Subcutaneous abdominal adipose tissue (tissue), 5 donors: ENCODE results near the gene ERBB4.

Experiments
- H3K27ac ChIP-seq: one replicate; pipeline ENCODE4 v1.7.0; 2013; ENCODE audit warnings: low read depth, mild to moderate bottlenecking, inconsistent platforms, low read length, moderate library complexity
- H3K27me3 ChIP-seq, 5 donors: one replicate each; pipeline ENCODE4 v1.7.0; 2013; ENCODE audit warnings: low read length in 5 of 5, inconsistent platforms in 1 of 5; ENCODE audit not compliant: control insufficient read depth in 5 of 5, insufficient read depth in 4 of 5
- H3K36me3 ChIP-seq, 5 donors: one replicate each; pipeline ENCODE4 v1.7.0; 2013; ENCODE audit warnings: low read length in 5 of 5; ENCODE audit not compliant: control insufficient read depth in 5 of 5, insufficient read depth in 5 of 5
- H3K4me1 ChIP-seq, 5 donors: one replicate each; pipeline ENCODE4 v1.7.0; 2013; ENCODE audit warnings: low read length in 5 of 5, mild to moderate bottlenecking in 3 of 5, moderate library complexity in 1 of 5; ENCODE audit not compliant: control insufficient read depth in 5 of 5, insufficient read depth in 5 of 5
- H3K4me3 ChIP-seq, 5 donors: one replicate each; pipeline ENCODE4 v1.7.0; 2013; ENCODE audit warnings: low read length in 5 of 5, low read depth in 1 of 5
- H3K9ac ChIP-seq, 5 donors: one replicate each; pipeline ENCODE4 v1.7.0; 2013; ENCODE audit warnings: low read length in 5 of 5, mild to moderate bottlenecking in 4 of 5, moderate library complexity in 3 of 5
- H3K9me3 ChIP-seq, 5 donors: one replicate each; pipeline ENCODE4 v1.7.0; 2013; ENCODE audit warnings: low read length in 5 of 5; ENCODE audit not compliant: control insufficient read depth in 5 of 5
- donor health status: healthy.
- donor health status: healthy.
- donor health status: healthy.
- donor health status: healthy.
- donor health status: healthy.

ERBB4 gene

GRCh38 chr2:212381428-212382102 lies 157.0 kb downstream of the ERBB4 start:
- Histone ChIP-seq H3K4me3 (no peak overlapping the region), H3K27me3 (no peaks in the 10 kb centered on the region)

DNA sequence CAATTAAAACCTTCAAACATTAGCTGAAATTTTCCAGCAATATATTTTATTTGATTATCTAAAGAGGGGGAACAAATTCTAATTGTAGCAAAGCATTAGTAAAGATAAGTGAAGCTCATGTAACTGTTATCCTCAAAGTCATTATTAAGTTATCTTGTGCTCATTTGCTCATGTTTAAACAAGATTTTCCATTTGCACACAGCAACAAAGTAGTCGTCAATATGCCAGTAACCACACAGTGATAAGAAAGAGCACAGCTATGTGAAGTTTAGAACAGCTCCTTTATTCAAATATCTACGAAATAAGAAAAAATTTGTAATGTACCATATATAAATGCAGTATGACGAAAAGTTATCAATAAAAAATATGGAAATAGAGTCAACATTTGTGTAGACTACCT lies 159.5 kb downstream of the ERBB4 start:
- no peaks in the 10 kb centered on the region for H3K9me3 ChIP-seq
- H3K36me3 ChIP-seq, result no peaks in the 10 kb centered on the region
- no peak overlapping the region for H3K4me3 ChIP-seq
- H3K9ac ChIP-seq, result no peak overlapping the region
- peaks cover 0 to 6% (median 0%) of the 10 kb centered on the region in 5 donors for H3K4me1 ChIP-seq
- no peaks in the 10 kb centered on the region for H3K27me3 ChIP-seq
- H3K27ac ChIP-seq, result no peak overlapping the region

More at GRCh38 chr2:212381428-212382102, 157.0 kb downstream of the ERBB4 start:
- H3K27ac ChIP-seq, result no peak overlapping the region
- no peaks in the 10 kb centered on the region for H3K36me3 ChIP-seq
- peaks cover 0 to 9% (median 0%) of the 10 kb centered on the region in 5 donors for H3K4me1 ChIP-seq
- no peaks in the 10 kb centered on the region for H3K9me3 ChIP-seq
- no peak overlapping the region for H3K9ac ChIP-seq

DNA sequence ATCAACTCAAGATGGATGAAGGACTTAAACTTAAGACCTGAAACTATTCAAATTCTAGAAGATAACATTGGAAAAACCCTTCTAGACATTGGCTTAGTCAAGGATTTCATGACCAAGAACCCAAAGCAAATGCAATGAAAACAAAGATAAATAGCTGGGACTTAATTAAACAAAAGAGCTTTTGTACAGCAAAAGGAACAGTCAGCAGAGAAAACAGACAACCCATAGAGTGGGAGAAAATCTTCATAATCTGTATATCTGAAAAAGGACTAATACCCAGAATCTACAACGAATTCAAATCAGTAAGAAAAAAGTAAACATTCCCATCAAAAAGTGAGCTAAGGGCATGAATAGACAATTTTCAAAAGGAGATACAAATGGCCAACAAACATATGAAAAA lies 171.2 kb downstream of the ERBB4 start:
- H3K27ac ChIP-seq, result no peak overlapping the region
- peaks cover 0 to 3% (median 0%) of the 10 kb centered on the region in 5 donors for H3K4me1 ChIP-seq
- no peak overlapping the region for H3K4me3 ChIP-seq
- H3K27me3 ChIP-seq, result no peaks in the 10 kb centered on the region
- H3K9me3 ChIP-seq, result no peaks in the 10 kb centered on the region
- H3K36me3 ChIP-seq, result no peaks in the 10 kb centered on the region
- no peak overlapping the region for H3K9ac ChIP-seq

- Histone ChIP-seq H3K9ac (no peak overlapping the region), H3K9me3 (no peaks in the 10 kb centered on the region), H3K4me1 (peaks cover 0 to 3% (median 0%) of the 10 kb centered on the region in 5 donors), H3K27ac (no peak overlapping the region), H3K27me3 (no peaks in the 10 kb centered on the region), H3K36me3 (no peaks in the 10 kb centered on the region), H3K4me3 (no peak overlapping the region)
These were observed 174.3 kb downstream of the ERBB4 start for GRCh38 chr2:212364112-212364985.

GRCh38 chr2:212361174-212361756 lies 177.3 kb downstream of the ERBB4 start:
- Histone ChIP-seq H3K36me3 (no peaks in the 10 kb centered on the region), H3K27ac (no peak overlapping the region), H3K9me3 (no peaks in the 10 kb centered on the region), H3K27me3 (no peaks in the 10 kb centered on the region), H3K4me3 (no peak overlapping the region), H3K4me1 (peaks cover 0 to 3% (median 0%) of the 10 kb centered on the region in 5 donors), H3K9ac (no peak overlapping the region)

- H3K27me3 ChIP-seq, result no peaks in the 10 kb centered on the region
- H3K9me3 ChIP-seq, result no peaks in the 10 kb centered on the region
- H3K27ac ChIP-seq, result no peak overlapping the region
- H3K9ac ChIP-seq, result no peak overlapping the region
- H3K36me3 ChIP-seq, result no peaks in the 10 kb centered on the region
- peaks cover 0 to 3% (median 0%) of the 10 kb centered on the region in 5 donors for H3K4me1 ChIP-seq
- H3K4me3 ChIP-seq, result no peak overlapping the region
These were observed 178.5 kb downstream of the ERBB4 start for GRCh38 chr2:212360068-212360460.

DNA sequence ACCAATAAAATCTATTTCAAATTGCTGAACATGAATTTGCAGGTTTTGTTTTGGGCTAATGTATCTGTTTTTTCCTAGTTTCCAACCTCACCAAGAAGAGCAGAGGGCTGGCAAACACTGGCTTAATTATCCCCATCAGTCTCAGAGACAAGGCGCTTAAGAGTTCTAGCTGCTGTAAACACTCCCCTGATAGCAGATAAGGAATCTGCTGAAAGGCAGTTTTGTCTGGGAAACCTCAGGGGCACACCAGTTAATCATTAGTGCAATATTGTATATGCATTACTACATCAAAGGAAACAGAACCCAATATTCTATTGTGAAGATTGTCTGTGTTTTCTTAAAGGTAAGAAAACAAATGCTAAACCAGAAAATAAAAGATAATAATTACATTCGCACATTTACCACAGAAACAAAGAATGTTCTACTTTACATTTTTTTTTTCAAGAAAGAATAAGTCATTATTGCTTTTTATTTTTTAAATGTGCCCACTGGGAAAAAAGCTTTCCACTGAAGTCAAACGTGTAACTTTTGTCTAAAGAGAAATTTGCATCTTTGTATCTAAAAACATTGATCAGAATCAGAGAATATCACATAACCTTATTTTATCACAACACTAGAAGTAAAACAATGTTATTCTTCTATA lies 179.1 kb downstream of the ERBB4 start:
- H3K9ac ChIP-seq, result no peak overlapping the region
- no peak overlapping the region for H3K27ac ChIP-seq
- peaks cover 0 to 3% (median 0%) of the 10 kb centered on the region in 5 donors for H3K4me1 ChIP-seq
- H3K9me3 ChIP-seq, result no peaks in the 10 kb centered on the region
- H3K27me3 ChIP-seq, result no peaks in the 10 kb centered on the region
- H3K4me3 ChIP-seq, result no peak overlapping the region
- H3K36me3 ChIP-seq, result no peaks in the 10 kb centered on the region

DNA sequence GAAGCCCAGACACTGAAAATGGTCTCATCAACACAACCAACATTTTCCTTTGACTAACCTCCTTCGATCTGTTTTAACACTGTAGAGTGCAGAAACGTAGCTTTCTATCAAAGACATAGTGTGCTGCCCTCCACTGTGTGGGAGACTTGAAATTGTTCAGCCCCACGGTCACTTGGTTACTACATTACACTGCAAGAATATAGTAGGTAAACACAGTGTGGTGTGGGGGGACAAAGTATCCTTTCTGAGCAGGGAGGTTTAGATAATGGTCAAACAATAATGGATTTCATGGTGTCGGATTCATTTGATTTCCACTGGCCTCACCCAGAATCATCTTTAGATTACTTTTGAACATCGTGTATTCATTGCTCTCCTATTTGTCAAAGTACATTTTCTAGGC lies 181.0 kb downstream of the ERBB4 start:
- no peaks in the 10 kb centered on the region for H3K27me3 ChIP-seq

GRCh38 chr2:212354382-212354781 lies 184.2 kb downstream of the ERBB4 start:
- no peak overlapping the region for H3K9ac ChIP-seq
- no peaks in the 10 kb centered on the region for H3K9me3 ChIP-seq
- H3K27me3 ChIP-seq, result no peaks in the 10 kb centered on the region
- no peak overlapping the region for H3K27ac ChIP-seq
- H3K36me3 ChIP-seq, result no peaks in the 10 kb centered on the region
- peaks cover 0 to 4% (median 0%) of the 10 kb centered on the region in 5 donors for H3K4me1 ChIP-seq
- no peak overlapping the region for H3K4me3 ChIP-seq

More for the DNA sequence above, 181.0 kb downstream of the ERBB4 start:
- Histone ChIP-seq H3K4me3 (no peak overlapping the region), H3K9ac (no peak overlapping the region), H3K9me3 (no peaks in the 10 kb centered on the region), H3K36me3 (no peaks in the 10 kb centered on the region), H3K4me1 (peaks cover 0 to 5% (median 0%) of the 10 kb centered on the region in 5 donors), H3K27ac (no peak overlapping the region)
